GM10266 (cell line): ENCODE data around the gene MARCO.
"Not testable (repeated sequence)": the region's sequence is repeated elsewhere in the genome, so short reads cannot be mapped to it uniquely, and the experiment has no call there.

Experiments
- DNase-seq: peaks from one replicate; pipeline ENCODE4 v3.0.0; 2012; ENCODE audit errors: extremely low spot score
- CTCF ChIP-seq: IDR thresholded peaks from 2 replicates; pipeline ENCODE4 v1.5.1; 2012; ENCODE audit warnings: mild to moderate bottlenecking, low read depth; ENCODE audit not compliant: control insufficient read depth, insufficient read depth; ENCODE audit errors: missing control alignments

Gene MARCO

GRCh38 chr2:118943286-118943685, 1.3 kb downstream of the MARCO start:
- TF ChIP-seq CTCF = no peak

GRCh38 chr2:118945881-118946280, 3.9 kb downstream of the MARCO start:
- no peak for DNase-seq
- TF ChIP-seq CTCF = no peak

More at GRCh38 chr2:118943286-118943685, 1.3 kb downstream of the MARCO start:
- DNase-seq = no peak

- not testable (repeated sequence) for DNase-seq
These were observed 6.3 kb downstream of the MARCO start for GRCh38 chr2:118948266-118948665.

- TF ChIP-seq CTCF = no peak
- DNase-seq = no peak
These were observed 12.5 kb downstream of the MARCO start for GRCh38 chr2:118954297-118955060.

- no peak for TF ChIP-seq CTCF
- DNase-seq = no peak
These were observed 23.7 kb downstream of the MARCO start for GRCh38 chr2:118965737-118966136.

GRCh38 chr2:118967124-118967880, 25.3 kb downstream of the MARCO start:
- TF ChIP-seq CTCF = no peak
- DNase-seq = no peak

- TF ChIP-seq CTCF = no peak
- DNase-seq = no peak
These were observed 26.0 kb downstream of the MARCO start for GRCh38 chr2:118968042-118968441.
